ENCODE measurements around the gene CDCP2.

CDCP2 gene

DNA sequence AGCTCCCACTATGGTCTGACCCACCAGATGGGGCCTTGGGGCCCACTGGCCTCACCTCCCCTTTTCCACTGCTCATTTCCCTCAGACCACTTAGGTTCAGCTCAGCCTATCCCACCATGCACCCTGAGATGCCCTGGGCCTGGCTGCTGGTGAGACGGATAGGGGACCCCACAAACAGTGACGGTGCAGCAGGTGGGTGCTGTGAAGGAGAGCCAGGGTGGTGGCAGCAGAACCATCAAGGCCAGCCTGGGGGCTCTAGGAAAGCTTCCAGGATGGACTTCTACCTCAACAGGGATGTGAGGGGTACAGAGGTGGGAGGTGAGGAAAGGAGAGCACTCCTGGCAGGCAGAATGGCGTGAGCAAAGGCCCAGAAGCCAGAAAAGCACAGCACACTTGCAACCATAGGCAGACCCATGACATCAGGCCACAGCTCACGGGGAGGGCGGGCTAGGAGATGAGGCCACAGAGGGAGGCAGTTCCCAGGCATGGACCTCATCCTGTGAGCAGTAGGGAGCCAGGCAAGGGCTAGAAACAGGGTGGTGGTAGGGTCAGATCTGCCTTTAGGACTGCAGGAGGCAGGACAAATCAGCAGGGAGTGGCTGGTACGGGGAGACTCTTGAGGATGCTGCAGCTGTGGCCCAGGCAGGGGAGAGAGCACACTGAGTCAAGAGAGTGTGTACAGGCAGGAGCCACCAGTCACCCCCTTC lies 24.0 kb upstream of the CDCP2 start:
- Histone ChIP-seq H3K4me2 (ENCODE audit: low read length) (no peak overlapping the region), H3K4me3 (ENCODE audit: low read length) (no peak overlapping the region), H3F3A (ENCODE audit: control insufficient read depth, insufficient read depth) (no peaks in the 10 kb centered on the region), H4K20me1 (ENCODE audit: control insufficient read depth, insufficient read depth, low read depth, low read length) (no peaks in the 10 kb centered on the region), H3K27me3 (ENCODE audit: control insufficient read depth, low read length) (no peaks in the 10 kb centered on the region), H3K4me1 (ENCODE audit: control insufficient read depth, low read length) (no peaks in the 10 kb centered on the region), H3K9me2 (replicated peaks; ENCODE audit: control insufficient read depth, low read length) (no peaks in the 10 kb centered on the region), H3K9me3 (ENCODE audit: control insufficient read depth, insufficient read depth, low read length) (no peaks in the 10 kb centered on the region), H3K36me3 (ENCODE audit: control insufficient read depth, low read length) (peaks cover 5% of the 10 kb centered on the region; the same call in 1 of the 2 replicates), H3K27ac (ENCODE audit: low read depth, low read length) (no peak overlapping the region), H3K79me2 (ENCODE audit: control insufficient read depth, low read length) (no peaks in the 10 kb centered on the region)
- TF ChIP-seq EZH2phosphoT487 (IDR thresholded peaks at IDR 0.05; ENCODE audit: borderline replicate concordance, low read length): no peak
- no peak for TF ChIP-seq CTCF (IDR thresholded peaks at IDR 0.05; ENCODE audit: low read depth, low read length, poor library complexity, severe bottlenecking)

DNA sequence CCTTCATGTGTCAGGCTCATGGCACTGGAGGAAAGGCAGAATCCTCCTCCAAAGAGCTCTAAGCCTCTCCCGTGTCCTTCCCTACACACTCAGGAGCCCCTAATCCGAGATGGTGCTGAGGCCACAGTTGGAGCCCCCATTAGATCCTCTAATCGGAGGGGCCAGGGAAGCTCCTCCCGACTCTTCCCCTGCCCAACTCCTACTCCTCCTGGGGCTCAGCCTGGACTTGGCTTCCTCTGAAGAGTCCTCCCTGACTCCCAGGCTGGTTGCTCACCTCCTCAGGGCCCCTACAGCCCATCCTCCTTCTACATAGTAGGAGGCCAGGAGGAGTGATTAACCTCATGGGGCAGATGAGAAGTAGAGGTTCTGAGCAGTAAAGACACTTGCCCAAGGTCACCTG lies 21.3 kb upstream of the CDCP2 start:
- H3F3A ChIP-seq (ENCODE audit: control insufficient read depth, insufficient read depth): no peaks in the 10 kb centered on the region
- H3K9me3 ChIP-seq (ENCODE audit: control insufficient read depth, insufficient read depth, low read length): no peaks in the 10 kb centered on the region
- H3K27ac ChIP-seq (ENCODE audit: low read depth, low read length): no peak overlapping the region
- no peak overlapping the region for H3K4me3 ChIP-seq (ENCODE audit: low read length)
- no peak overlapping the region for H3K4me2 ChIP-seq (ENCODE audit: low read length)
- H3K4me1 ChIP-seq (ENCODE audit: control insufficient read depth, low read length): no peaks in the 10 kb centered on the region
- H3K79me2 ChIP-seq (ENCODE audit: control insufficient read depth, low read length): no peaks in the 10 kb centered on the region
- no peak for TF ChIP-seq EZH2phosphoT487 (IDR thresholded peaks at IDR 0.05; ENCODE audit: borderline replicate concordance, low read length)
- no peak for TF ChIP-seq CTCF (IDR thresholded peaks at IDR 0.05; ENCODE audit: low read depth, low read length, poor library complexity, severe bottlenecking)
- H3K9me2 ChIP-seq (replicated peaks; ENCODE audit: control insufficient read depth, low read length): no peaks in the 10 kb centered on the region
- H4K20me1 ChIP-seq (ENCODE audit: control insufficient read depth, insufficient read depth, low read depth, low read length): no peaks in the 10 kb centered on the region
- H3K36me3 ChIP-seq (ENCODE audit: control insufficient read depth, low read length): no peaks in the 10 kb centered on the region
- no peaks in the 10 kb centered on the region for H3K27me3 ChIP-seq (ENCODE audit: control insufficient read depth, low read length)

DNA sequence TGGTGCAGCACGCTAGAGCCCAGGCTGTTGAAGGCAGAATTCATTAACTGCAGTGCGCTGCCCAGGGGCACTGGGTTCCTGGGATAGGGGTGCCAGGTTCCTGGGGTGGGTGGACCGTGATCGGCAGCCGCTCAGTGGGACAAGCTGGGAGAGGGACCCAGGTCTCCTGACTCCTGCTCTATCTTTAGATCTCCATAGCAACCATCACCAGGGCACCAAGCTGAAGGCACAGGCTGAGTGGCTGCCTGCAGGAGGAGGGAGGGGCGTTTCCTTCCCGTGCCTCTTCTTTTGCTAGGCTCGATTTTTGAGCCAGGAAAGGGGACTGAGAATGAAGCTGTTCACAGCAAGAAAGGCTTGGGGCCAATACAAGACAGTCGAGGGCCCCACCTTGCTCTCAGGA lies 20.9 kb upstream of the CDCP2 start:
- Histone ChIP-seq H4K20me1 (ENCODE audit: control insufficient read depth, insufficient read depth, low read depth, low read length) (no peaks in the 10 kb centered on the region), H3K27me3 (ENCODE audit: control insufficient read depth, low read length) (no peaks in the 10 kb centered on the region), H3K36me3 (ENCODE audit: control insufficient read depth, low read length) (no peaks in the 10 kb centered on the region), H3K9me3 (ENCODE audit: control insufficient read depth, insufficient read depth, low read length) (no peaks in the 10 kb centered on the region), H3K79me2 (ENCODE audit: control insufficient read depth, low read length) (no peaks in the 10 kb centered on the region), H3K9me2 (replicated peaks; ENCODE audit: control insufficient read depth, low read length) (no peaks in the 10 kb centered on the region), H3K4me2 (ENCODE audit: low read length) (no peak overlapping the region), H3K27ac (ENCODE audit: low read depth, low read length) (no peak overlapping the region), H3K4me1 (ENCODE audit: control insufficient read depth, low read length) (no peaks in the 10 kb centered on the region), H3K4me3 (ENCODE audit: low read length) (no peak overlapping the region), H3F3A (ENCODE audit: control insufficient read depth, insufficient read depth) (no peaks in the 10 kb centered on the region)
- no peak for TF ChIP-seq EZH2phosphoT487 (IDR thresholded peaks at IDR 0.05; ENCODE audit: borderline replicate concordance, low read length)
- TF ChIP-seq CTCF (IDR thresholded peaks at IDR 0.05; ENCODE audit: low read depth, low read length, poor library complexity, severe bottlenecking): no peak
